Mucosa of descending colon (tissue), 3 donors: ENCODE results near the gene BACH2. TPM values are rescaled to one million over a fixed set of nuclear protein-coding genes. Genes with fewer than 3 reads are reported as not detected.

ENCODE experiments used
- ATAC-seq: fragments of 200-7000 bp; cut with Tn5 transposase; one replicate; pipeline ENCODE4 v1.9.1; 2020; ENCODE audit warnings: mild to moderate bottlenecking, moderate library complexity
- DNase-seq, 3 donors: peaks; one replicate each; pipeline ENCODE4 v3.0.0-alpha.2; 2020
- H3K36me3 ChIP-seq: fragments of 200-600 bp; one replicate; pipeline ENCODE4 v1.8.0; 2021; ENCODE audit warnings: low read depth, mild to moderate bottlenecking
- H3K4me1 ChIP-seq: fragments of 200-600 bp; one replicate; pipeline ENCODE4 v1.8.0; 2021; ENCODE audit warnings: low read depth, mild to moderate bottlenecking
- H3K4me3 ChIP-seq: fragments of 200-600 bp; one replicate; pipeline ENCODE4 v1.8.0; 2021; ENCODE audit warnings: mild to moderate bottlenecking
- H3K9me3 ChIP-seq: fragments of 200-600 bp; one replicate; pipeline ENCODE4 v1.8.0; 2021; ENCODE audit warnings: mild to moderate bottlenecking
- intact Hi-C, 2 donors: fragments of 100-400 bp; cut with DNase I in 1 of 2; cut with micrococcal nuclease in 1 of 2; formaldehyde crosslinking; loops; one replicate each; pipeline versions ENCODE4 v1.11.0 to v1.11.1; 2022; cut with DNase I, micrococcal nuclease
- total RNA-seq, 3 donors: library from RNA; stranded (reverse); fragmentation: NEBNext Ultra II Directional in 2 of 3; extraction: Animal tissue kit (Norgen Biotek cat#: 25700) in 2 of 3; gene quantifications; one replicate each; pipeline versions ENCODE4 v1.2.1 to v1.2.4, GENCODE V29; 2021 to 2023
- TF ChIP-seq, protein P1 (sequence below): fragments of 200-600 bp; IDR thresholded peaks from one replicate; pipeline ENCODE4 v1.8.0; 2022; ENCODE audit warnings: antibody characterized with exemption, mild to moderate bottlenecking
- donor health status: DM: no; HTN: no; CAD: no; lungs with moderate emphysema.
- donor health status: DM: no; HTN: no; CAD: no.
- donor health status: DM: no; HTN: yes; CAD: no.

BACH2 gene
- total RNA-seq, 3 donors from 2014 or later: 0.96 to 1.6 (median 1.2) TPM

DNA sequence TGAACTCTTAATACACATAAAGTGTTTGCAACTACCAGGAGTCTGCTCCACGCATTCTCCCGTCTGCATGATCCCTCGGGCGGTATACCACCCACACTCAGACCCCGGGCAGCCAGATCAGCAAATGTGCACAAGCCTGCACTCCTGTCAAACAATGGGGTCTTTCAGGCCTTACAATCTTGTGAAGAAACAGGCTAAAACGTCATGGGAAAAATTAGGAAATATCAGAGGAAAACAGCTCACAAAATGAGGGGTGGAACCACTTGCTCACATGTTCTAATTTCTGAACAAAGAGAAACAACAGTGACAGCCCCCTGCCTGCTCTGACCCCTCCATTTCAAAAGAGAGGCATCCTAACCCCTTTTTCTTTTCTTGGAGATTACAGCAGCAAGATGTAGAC, 69.4 kb downstream of the BACH2 start:
- intact Hi-C loops: no loop called here
- no peak for ATAC-seq
- TF ChIP-seq, protein P1, sequence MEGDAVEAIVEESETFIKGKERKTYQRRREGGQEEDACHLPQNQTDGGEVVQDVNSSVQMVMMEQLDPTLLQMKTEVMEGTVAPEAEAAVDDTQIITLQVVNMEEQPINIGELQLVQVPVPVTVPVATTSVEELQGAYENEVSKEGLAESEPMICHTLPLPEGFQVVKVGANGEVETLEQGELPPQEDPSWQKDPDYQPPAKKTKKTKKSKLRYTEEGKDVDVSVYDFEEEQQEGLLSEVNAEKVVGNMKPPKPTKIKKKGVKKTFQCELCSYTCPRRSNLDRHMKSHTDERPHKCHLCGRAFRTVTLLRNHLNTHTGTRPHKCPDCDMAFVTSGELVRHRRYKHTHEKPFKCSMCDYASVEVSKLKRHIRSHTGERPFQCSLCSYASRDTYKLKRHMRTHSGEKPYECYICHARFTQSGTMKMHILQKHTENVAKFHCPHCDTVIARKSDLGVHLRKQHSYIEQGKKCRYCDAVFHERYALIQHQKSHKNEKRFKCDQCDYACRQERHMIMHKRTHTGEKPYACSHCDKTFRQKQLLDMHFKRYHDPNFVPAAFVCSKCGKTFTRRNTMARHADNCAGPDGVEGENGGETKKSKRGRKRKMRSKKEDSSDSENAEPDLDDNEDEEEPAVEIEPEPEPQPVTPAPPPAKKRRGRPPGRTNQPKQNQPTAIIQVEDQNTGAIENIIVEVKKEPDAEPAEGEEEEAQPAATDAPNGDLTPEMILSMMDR: no peak
- DNase-seq: no peak
- Histone ChIP-seq H3K4me3 (no peak overlapping the region), H3K9me3 (peaks cover 8% of the 10 kb centered on the region), H3K36me3 (no peaks in the 10 kb centered on the region), H3K4me1 (peaks cover 6% of the 10 kb centered on the region)

DNA sequence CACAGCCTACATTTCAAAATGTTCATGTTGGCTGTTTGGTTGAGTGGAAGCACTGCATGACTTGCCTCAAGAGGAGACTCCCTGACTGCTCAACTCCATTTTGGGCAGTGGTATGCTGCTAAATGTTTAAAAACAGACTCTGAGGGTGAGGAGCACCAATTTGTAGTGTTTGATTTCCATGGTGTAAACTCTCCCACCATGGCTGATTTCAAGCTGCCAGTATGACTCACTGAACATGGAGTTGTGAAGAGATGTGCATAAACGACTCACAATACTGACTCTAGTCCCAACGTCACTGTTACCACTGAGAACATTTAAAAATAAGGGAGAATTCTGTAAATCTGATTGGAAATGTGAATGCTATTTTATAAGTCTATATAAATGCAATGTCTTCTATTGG, 70.4 kb downstream of the BACH2 start:
- peaks cover 8% of the 10 kb centered on the region for H3K9me3 ChIP-seq
- H3K36me3 ChIP-seq: no peaks in the 10 kb centered on the region
- intact Hi-C loops: no loop called here
- peaks cover 6% of the 10 kb centered on the region for H3K4me1 ChIP-seq
- ATAC-seq: no peak
- DNase-seq: no peak
- TF ChIP-seq, protein P1: no peak
- H3K4me3 ChIP-seq: no peak overlapping the region

DNA sequence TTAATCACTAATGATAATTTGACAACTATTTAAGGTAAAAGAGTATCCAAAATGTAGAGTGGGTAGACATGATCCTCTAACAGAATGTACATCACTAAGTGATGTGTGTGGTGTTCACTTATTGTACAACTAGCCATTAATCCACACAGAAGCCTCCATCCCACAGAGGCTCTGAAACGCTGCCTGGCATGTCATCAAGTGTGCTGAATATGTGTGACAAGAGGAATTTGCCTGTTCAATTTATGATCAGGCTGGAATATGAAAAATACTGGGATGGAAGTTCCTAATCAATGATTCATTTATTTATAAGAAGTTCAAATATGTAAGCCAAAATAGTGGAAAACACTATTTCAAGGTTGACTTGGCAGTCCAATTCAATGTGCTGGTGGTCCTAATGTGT, 72.4 kb downstream of the BACH2 start:
- intact Hi-C loops: no loop called here
- DNase-seq: no peak
- TF ChIP-seq, protein P1: no peak
- H3K36me3 ChIP-seq: no peaks in the 10 kb centered on the region
- peaks cover 8% of the 10 kb centered on the region for H3K9me3 ChIP-seq
- no peaks in the 10 kb centered on the region for H3K4me1 ChIP-seq
- ATAC-seq: no peak
- no peak overlapping the region for H3K4me3 ChIP-seq

DNA sequence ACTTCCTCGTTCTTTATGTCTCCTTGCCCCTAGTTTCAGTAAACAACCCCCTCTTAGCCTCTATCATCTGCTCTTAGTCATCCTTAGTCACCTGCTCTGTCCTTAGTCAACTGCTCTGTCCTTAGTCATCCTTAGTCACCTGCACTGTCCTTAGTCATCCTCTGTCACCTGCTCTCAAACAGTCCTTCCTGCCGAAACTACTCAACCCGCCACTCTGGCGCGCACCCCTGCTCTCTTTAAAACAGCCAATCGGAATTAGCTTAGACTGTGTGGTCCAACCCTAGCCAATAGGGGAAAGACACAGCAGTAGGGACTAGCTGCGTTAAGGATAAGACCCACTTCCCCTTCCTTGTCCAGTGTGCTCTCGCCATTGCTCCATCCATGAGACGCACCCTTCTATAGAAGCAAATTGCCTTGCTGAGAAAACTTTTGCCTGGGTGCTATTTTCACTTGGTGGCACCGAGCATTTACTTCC, 73.9 kb downstream of the BACH2 start:
- ATAC-seq (no peak), DNase-seq (no peak)
- Histone ChIP-seq H3K36me3 (no peaks in the 10 kb centered on the region), H3K4me1 (peaks cover 5% of the 10 kb centered on the region), H3K9me3 (peaks cover 8% of the 10 kb centered on the region), H3K4me3 (no peak overlapping the region)
- TF ChIP-seq, protein P1: no peak
- intact Hi-C loops: no loop called here

DNA sequence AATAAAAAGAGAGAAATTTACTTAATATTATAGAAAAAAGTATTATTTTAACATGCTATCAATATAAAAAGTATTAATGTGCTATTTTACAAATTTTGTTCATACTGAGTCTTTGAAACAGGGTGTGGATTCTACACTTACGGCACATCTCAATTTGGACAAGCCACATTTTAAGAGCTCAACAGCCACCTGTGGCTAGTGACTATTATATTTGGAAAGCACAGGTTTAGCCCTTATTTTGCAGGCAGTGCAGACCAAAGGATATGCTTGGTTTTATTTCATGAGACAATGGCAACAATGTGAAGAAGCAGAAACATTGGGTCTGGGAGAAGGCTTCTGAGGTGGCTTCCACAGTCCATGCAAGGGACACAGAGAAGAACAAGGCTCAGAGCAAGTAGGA, 74.6 kb downstream of the BACH2 start:
- Histone ChIP-seq H3K4me3 (no peak overlapping the region), H3K36me3 (no peaks in the 10 kb centered on the region), H3K9me3 (peaks cover 8% of the 10 kb centered on the region), H3K4me1 (peaks cover 8% of the 10 kb centered on the region)
- ATAC-seq (no peak), DNase-seq (no peak)
- intact Hi-C loops: no loop called here
- TF ChIP-seq, protein P1: no peak

DNA sequence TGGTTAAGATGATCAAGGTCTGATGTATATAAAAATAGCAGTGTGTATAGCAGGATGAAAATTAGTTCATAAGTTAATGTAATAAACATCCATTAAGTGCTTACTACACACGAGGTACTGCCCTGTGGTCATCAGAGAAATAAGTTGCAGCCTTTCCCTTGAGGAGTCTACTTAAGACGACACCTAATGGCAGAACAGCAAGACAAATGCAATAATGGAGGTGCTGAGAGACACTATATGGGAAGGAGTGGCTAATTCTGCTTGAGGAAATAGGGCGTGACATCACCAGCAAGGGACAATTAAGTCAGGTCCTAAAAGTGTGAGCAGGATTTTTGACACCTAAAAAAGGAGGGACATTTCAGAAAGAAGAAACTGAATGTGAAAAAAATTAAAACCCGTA, 75.2 kb downstream of the BACH2 start:
- Histone ChIP-seq H3K4me3 (no peak overlapping the region), H3K36me3 (no peaks in the 10 kb centered on the region), H3K4me1 (peaks cover 8% of the 10 kb centered on the region), H3K9me3 (peaks cover 8% of the 10 kb centered on the region)
- no peak for DNase-seq
- ATAC-seq: no peak
- TF ChIP-seq, protein P1: no peak
- intact Hi-C loops: no loop called here
